HepG2 (cell line): Measurements from ENCODE around the gene PTGIS. TPM values are rescaled to one million over a fixed set of nuclear protein-coding genes. Genes with fewer than 3 reads are reported as not detected.

Source experiments
- ATAC-seq: fragments of 200-7000 bp; cut with Tn5 transposase; 3 replicates; pipeline ENCODE4 v1.9.1; 2020; ENCODE audit warnings: mild to moderate bottlenecking, moderate library complexity
- BruUV-seq: library from RNA; stranded (reverse); fragments of 400-500 nt; replicated peaks from 2 replicates; lab custom pipeline; 2021; lab: Mats Ljungman, UMichigan
- CTCF ChIA-PET: fragments of 300-600 bp; formaldehyde crosslinking; extraction: SDS; loops from one replicate; lab custom pipeline; 2021; ENCODE audit warnings: low total read pairs, inconsistent platforms, low intra/inter-chr PET ratio; lab: Yijun Ruan, JAX
- POLR2A ChIA-PET: fragments of 350-600 bp; sonication (Branson Sonifier 250); formaldehyde crosslinking; loops from one replicate; lab custom pipeline; 2020; ENCODE audit warnings: antibody characterized with exemption, inconsistent platforms; lab: Yijun Ruan, JAX
- DNase-seq: peaks from one replicate; pipeline ENCODE4 v3.0.0-alpha.2; 2015; ENCODE audit warnings: low spot score
- FAIRE-seq: peaks from 3 replicates; lab custom pipeline; 2011; peaks lifted over from hg19 to GRCh38; lab: Jason Lieb, UNC
- H2AFZ ChIP-seq: one replicate; pipeline ENCODE4 v1.6.1; 2011; ENCODE audit warnings: low read length, inconsistent platforms
- H3K27ac ChIP-seq: fragments of 300-600 bp; 3 replicates; pipeline ENCODE4 v1.8.0; 2011; ENCODE audit warnings: mixed run types, mild to moderate bottlenecking, mixed read lengths, low read length, inconsistent platforms; ENCODE audit not compliant: insufficient read depth; ENCODE audit errors: extremely low read length
- H3K27me3 ChIP-seq, 2 experiments: fragments of 200-600 bp in 1 of 2; 2 replicates in 1 of 2; 3 replicates in 1 of 2; pipeline versions ENCODE4 v1.6.0 to v1.8.0; 2011; ENCODE audit warnings: low read length in 2 of 2, mild to moderate bottlenecking in 2 of 2, moderate library complexity in 2 of 2, inconsistent platforms in 1 of 2; ENCODE audit not compliant: insufficient read depth in 2 of 2, control insufficient read depth in 1 of 2
- H3K36me3 ChIP-seq, 2 experiments: fragments of 200-600 bp in 1 of 2; replicated peaks in 1 of 2; 2 replicates in 1 of 2; 3 replicates in 1 of 2; pipeline versions ENCODE4 v1.5.1 to v1.8.0; 2011; ENCODE audit warnings: low read length in 2 of 2, inconsistent platforms in 1 of 2; ENCODE audit not compliant: insufficient read depth in 2 of 2, control insufficient read depth in 1 of 2
- H3K4me1 ChIP-seq: 2 replicates; pipeline ENCODE4 v1.5.1; 2012; ENCODE audit warnings: low read length, inconsistent platforms; ENCODE audit not compliant: insufficient read depth
- H3K4me2 ChIP-seq: 2 replicates; pipeline ENCODE4 v1.6.0; 2011; ENCODE audit warnings: low read depth, low read length, inconsistent platforms
- H3K4me3 ChIP-seq, 3 experiments: fragments of 200-600 bp in 1 of 3; sonication (generic), shearing (Covaris generic) in 1 of 3; replicated peaks in 1 of 3; 2 replicates each; pipeline ENCODE4 v1.5.1; 2011 to 2016; ENCODE audit warnings: low read length in 3 of 3, inconsistent platforms in 2 of 3, low read depth in 2 of 3, mild to moderate bottlenecking in 2 of 3, control low read depth in 1 of 3, mixed read lengths in 1 of 3; ENCODE audit not compliant: insufficient read depth in 1 of 3
- H3K79me2 ChIP-seq: one replicate; pipeline ENCODE4 v1.6.1; 2011; ENCODE audit warnings: low read length, inconsistent platforms; ENCODE audit not compliant: insufficient read depth
- H3K9ac ChIP-seq: 2 replicates; pipeline ENCODE4 v1.6.0; 2011; ENCODE audit warnings: mild to moderate bottlenecking, low read depth, low read length, inconsistent platforms; ENCODE audit not compliant: insufficient read depth
- H3K9me3 ChIP-seq: 2 replicates; pipeline ENCODE4 v1.5.1; 2012; ENCODE audit warnings: mild to moderate bottlenecking, low read length
- H4K20me1 ChIP-seq: 2 replicates; pipeline ENCODE4 v1.6.0; 2011; ENCODE audit warnings: inconsistent platforms, mild to moderate bottlenecking, low read length, moderate library complexity; ENCODE audit not compliant: insufficient read depth
- AHR ChIP-seq: IDR thresholded peaks from 2 replicates; pipeline ENCODE4 v1.6.1; 2018; ENCODE audit warnings: missing genetic modification reagents, missing compliant biosample characterization
- AKAP8 ChIP-seq: sonication (generic); formaldehyde crosslinking; IDR thresholded peaks from 2 replicates; pipeline ENCODE4 v1.5.1; 2020; ENCODE audit warnings: mild to moderate bottlenecking, missing genetic modification reagents
- ATF2 ChIP-seq: sonication (generic); formaldehyde crosslinking; IDR thresholded peaks from 2 replicates; pipeline ENCODE4 v1.4.0; 2020; ENCODE audit warnings: missing genetic modification reagents
- CSRNP1 ChIP-seq: sonication (generic); formaldehyde crosslinking; IDR thresholded peaks from 2 replicates; pipeline ENCODE4 v1.8.1; 2023; ENCODE audit warnings: mild to moderate bottlenecking, missing genetic modification reagents
- E2F5 ChIP-seq: sonication (generic); formaldehyde crosslinking; conservative IDR thresholded peaks from 2 replicates; pipeline ENCODE4 v1.4.0; 2020; ENCODE audit warnings: missing genetic modification reagents
- ELF1 ChIP-seq: sonication (generic); formaldehyde crosslinking; IDR thresholded peaks from 2 replicates; pipeline ENCODE4 v1.4.0; 2020; ENCODE audit warnings: missing genetic modification reagents
- ISL2 ChIP-seq: sonication (generic); formaldehyde crosslinking; IDR thresholded peaks from 2 replicates; pipeline ENCODE4 v1.5.0; 2020; ENCODE audit warnings: missing genetic modification reagents
- RELA ChIP-seq: sonication (generic); formaldehyde crosslinking; IDR thresholded peaks from 2 replicates; pipeline ENCODE4 v1.4.0; 2020; ENCODE audit warnings: missing genetic modification reagents
- U2AF2 ChIP-seq: fragments of 200-400 bp; formaldehyde crosslinking; IDR thresholded peaks from 2 replicates; pipeline ENCODE4 v1.6.1; 2017; ENCODE audit warnings: low read depth, mild to moderate bottlenecking, low read length
- ZNF792 ChIP-seq: IDR thresholded peaks from 2 replicates; pipeline ENCODE4 v1.6.1; 2016
- WGBS: methylation state at CpG from one replicate; pipeline ENCODE4 v1.1.6; 2017; ENCODE audit warnings: low lambda C conversion rate; 5-methylcytosine and 5-hydroxymethylcytosine counted together
- in situ Hi-C: cut with HindIII; loops from 2 replicates; pipeline ENCODE4 v1.10.0; 2017; ENCODE audit warnings: low pct_unique_long_range_greater_than_20kb; ENCODE audit not compliant: extremely low pct_ligation_motif_present
- intact Hi-C: fragments of 100-400 bp; cut with micrococcal nuclease; formaldehyde crosslinking; loops from one replicate; pipeline ENCODE4 v1.10.0; 2022; ENCODE audit not compliant: unreplicated experiment
- polyA plus RNA-seq, 8 experiments: library from polyadenylated mRNA; depleted of rRNA in 3 of 8; stranded (reverse) in 7 of 8; unstranded in 1 of 8; fragments of >200 nt; fragmentation: Illumina TruSeq in 4 of 8; extraction: Trizol in 4 of 8; gene quantifications; 2 replicates each; pipeline versions ENCODE4 v1.2.1 to v1.2.3, GENCODE V29; 2011 to 2016; ENCODE audit warnings: low read depth in 4 of 8, missing spikeins in 1 of 8, mixed read lengths in 1 of 8; ENCODE audit not compliant: insufficient read depth in 1 of 8
- total RNA-seq, 5 experiments: library from RNA; depleted of rRNA; stranded (reverse); fragments of >200 nt; fragmentation: Illumina TruSeq; extraction: Trizol; gene quantifications; 2 replicates each; pipeline ENCODE4 v1.2.3, GENCODE V29; 2016; ENCODE audit warnings: low read depth in 1 of 5

The PTGIS gene
- total and polyA plus RNA-seq, 2 of the 13 experiments (the other 11 are each of a cell fraction or from before 2014, with no cell fraction given) = not detected

- in situ Hi-C loops (no loop called here), intact Hi-C loops (no loop called here)
- Histone ChIP-seq H3K27me3 (peaks cover 0 to 5% of the 10 kb centered on the region in 2 experiments; a peak in 2 of 5 replicates), H4K20me1 (no peaks in the 10 kb centered on the region), H3K4me2 (no peak overlapping the region), H3K27ac (no peak overlapping the region), H3K9me3 (no peaks in the 10 kb centered on the region), H3K9ac (no peak overlapping the region), H3K4me1 (no peaks in the 10 kb centered on the region), H3K79me2 (no peaks in the 10 kb centered on the region), H3K36me3 (no peaks in the 10 kb centered on the region), H3K4me3 (no peak overlapping the region), H2AFZ (no peak overlapping the region)
- 46% methylated on average over 6 of the region's 6 CpGs for WGBS
- ATAC-seq (no peak), FAIRE-seq (no peak), DNase-seq (no peak)
- BruUV-seq = no TSS peak
- POLR2A ChIA-PET = no interaction called here
- TF ChIP-seq ZNF792 (CRISPR knock-in tag) = no peak
- no peak for TF ChIP-seq AKAP8 (CRISPR knock-in tag)
- TF ChIP-seq AHR (CRISPR knock-in tag) = no peak
- no peak for TF ChIP-seq U2AF2
- no peak for TF ChIP-seq ATF2 (CRISPR knock-in tag)
- no peak for TF ChIP-seq ELF1 (CRISPR knock-in tag)
- TF ChIP-seq RELA (CRISPR knock-in tag) = no peak
- TF ChIP-seq ISL2 = no peak
- no peak for TF ChIP-seq E2F5 (CRISPR knock-in tag)
- no peak for TF ChIP-seq CSRNP1
- CTCF ChIA-PET = no interaction called here
Observed at GRCh38 chr20:49526056-49526455, 41.9 kb downstream of the PTGIS start.
